ENCODE measurements around the gene IMP4. TPM values are rescaled to one million over a fixed set of nuclear protein-coding genes. Genes with fewer than 3 reads are reported as not detected.

IMP4 gene
- total and polyA plus RNA-seq, 10 of the 15 experiments (the other 5 are each of a cell fraction or from before 2014, with no cell fraction given) = 41.4 to 242 (median 166) TPM

- TF ChIP-seq RELB (IDR thresholded peaks at IDR 0.05; ENCODE audit: low read depth) = 0 out of 2 replicates have a peak, but pooled peaks have one; percentile 48
- peak in 1 of 2 experiments; percentile 63; a peak in 1 of 4 replicates for TF ChIP-seq EP300 (IDR thresholded peaks at IDR 0.05; ENCODE audit: borderline replicate concordance in 1 of 2, control insufficient read depth in 1 of 2, low read depth in 2 of 2, low read length in 2 of 2)
- peak; percentile 59; the same call in 1 of the 2 replicates for TF ChIP-seq ZBTB40 (IDR thresholded peaks at IDR 0.05; ENCODE audit: borderline replicate concordance)
- TF ChIP-seq CREM (IDR thresholded peaks at IDR 0.05; ENCODE audit: low read depth) = 0 out of 2 replicates have a peak, but pooled peaks have one; percentile 21
- peak; percentile 81 for TF ChIP-seq RUNX3 (IDR thresholded peaks at IDR 0.05; ENCODE audit: low read length)
- TF ChIP-seq ESRRA (IDR thresholded peaks at IDR 0.05; ENCODE audit: low read length) = no peak
- peak; percentile 54; the same call in 1 of the 2 replicates for TF ChIP-seq YY1 (IDR thresholded peaks at IDR 0.05; ENCODE audit: low read depth, low read length)
- TF ChIP-seq ATF7 (IDR thresholded peaks at IDR 0.05; ENCODE audit: low read depth) = peak; percentile 90
- TF ChIP-seq IRF3 (IDR thresholded peaks at IDR 0.05) = peak; percentile 53; the same call in 1 of the 2 replicates
- no peak for TF ChIP-seq EZH2 (IDR thresholded peaks at IDR 0.05; ENCODE audit: borderline replicate concordance, control insufficient read depth, low read depth, low read length)
- TF ChIP-seq SMAD5 (IDR thresholded peaks at IDR 0.05; ENCODE audit: low read depth) = no peak
- TF ChIP-seq ZNF207 (IDR thresholded peaks at IDR 0.05; ENCODE audit: borderline replicate concordance) = peak; percentile 40; the same call in 1 of the 2 replicates
- TF ChIP-seq SUPT20H (IDR thresholded peaks at IDR 0.05; ENCODE audit: borderline replicate concordance, control insufficient read depth, low read depth, low read length) = no peak
- no peak for TF ChIP-seq BCLAF1 (IDR thresholded peaks at IDR 0.05)
- peak; percentile 84 for TF ChIP-seq POLR2A (IDR thresholded peaks at IDR 0.05; ENCODE audit: low read depth, low read length)
- TF ChIP-seq MXI1 (IDR thresholded peaks at IDR 0.05; ENCODE audit: low read depth, low read length) = no peak
- no peak for TF ChIP-seq PAX8 (IDR thresholded peaks at IDR 0.05)
- peak; percentile 47; the same call in 1 of the 2 replicates for TF ChIP-seq ZSCAN29 (IDR thresholded peaks at IDR 0.05)
- no peak for TF ChIP-seq CHD1 (IDR thresholded peaks at IDR 0.05; ENCODE audit: low read depth, low read length)
- peak; percentile 50; the same call in 1 of the 2 replicates for TF ChIP-seq IRF4 (IDR thresholded peaks at IDR 0.05; ENCODE audit: low read depth, low read length)
Measured at GRCh38 chr2:130336877-130337734, 5.6 kb upstream of the IMP4 start (continued).

All from GM12878 (cell line).